Activated T-helper 9 cell treated with anti-CD3 and anti-CD28 coated beads, Interleukin-2, amount 50 U/mL, for 16 hours (primary cell): ENCODE results near the gene UGT2B10.

Source experiments
- DNase-seq: peaks from one replicate; pipeline ENCODE4 v3.0.0-alpha.2; 2020; ENCODE audit warnings: low read depth

The UGT2B10 gene

DNA sequence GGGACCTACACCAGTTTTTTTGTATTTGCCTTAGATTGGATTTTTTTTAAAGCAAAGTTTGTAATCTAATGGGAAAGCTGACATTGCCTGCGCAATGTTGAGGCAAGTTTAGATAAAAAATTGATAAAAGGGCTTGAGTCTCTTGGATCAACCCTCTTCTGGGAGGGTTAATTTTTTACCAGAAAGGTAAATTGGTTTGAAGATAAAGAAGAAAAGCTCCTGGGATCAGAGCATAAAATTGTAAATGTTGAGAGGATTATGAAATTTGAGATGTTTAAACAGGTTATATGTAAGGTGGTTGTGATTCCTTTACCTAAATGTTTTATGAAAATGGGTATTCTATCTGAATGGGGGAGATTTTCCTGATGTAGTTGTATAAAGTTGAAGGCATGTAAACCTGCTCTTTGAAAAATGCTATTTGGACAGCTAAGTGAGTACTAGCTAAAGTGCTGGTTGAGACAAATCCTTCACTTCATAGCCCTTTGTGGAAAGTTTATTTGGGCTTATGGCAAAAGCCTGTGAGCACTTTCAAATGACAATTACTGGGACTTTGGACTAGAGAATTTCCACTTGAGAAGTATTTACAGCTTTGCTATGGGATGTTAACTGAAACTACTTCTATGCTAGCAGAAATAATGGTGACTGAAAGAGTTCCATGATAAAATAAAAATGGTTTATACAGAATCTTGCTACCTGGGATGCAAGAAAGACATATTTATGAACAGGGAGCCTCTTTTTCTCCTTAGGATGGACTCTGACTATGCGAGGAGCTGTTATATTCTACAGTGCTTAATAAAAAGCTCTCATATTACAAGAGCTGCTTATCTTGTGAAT, 56.2 kb downstream of the UGT2B10 start:
- DNase-seq: no peak

DNA sequence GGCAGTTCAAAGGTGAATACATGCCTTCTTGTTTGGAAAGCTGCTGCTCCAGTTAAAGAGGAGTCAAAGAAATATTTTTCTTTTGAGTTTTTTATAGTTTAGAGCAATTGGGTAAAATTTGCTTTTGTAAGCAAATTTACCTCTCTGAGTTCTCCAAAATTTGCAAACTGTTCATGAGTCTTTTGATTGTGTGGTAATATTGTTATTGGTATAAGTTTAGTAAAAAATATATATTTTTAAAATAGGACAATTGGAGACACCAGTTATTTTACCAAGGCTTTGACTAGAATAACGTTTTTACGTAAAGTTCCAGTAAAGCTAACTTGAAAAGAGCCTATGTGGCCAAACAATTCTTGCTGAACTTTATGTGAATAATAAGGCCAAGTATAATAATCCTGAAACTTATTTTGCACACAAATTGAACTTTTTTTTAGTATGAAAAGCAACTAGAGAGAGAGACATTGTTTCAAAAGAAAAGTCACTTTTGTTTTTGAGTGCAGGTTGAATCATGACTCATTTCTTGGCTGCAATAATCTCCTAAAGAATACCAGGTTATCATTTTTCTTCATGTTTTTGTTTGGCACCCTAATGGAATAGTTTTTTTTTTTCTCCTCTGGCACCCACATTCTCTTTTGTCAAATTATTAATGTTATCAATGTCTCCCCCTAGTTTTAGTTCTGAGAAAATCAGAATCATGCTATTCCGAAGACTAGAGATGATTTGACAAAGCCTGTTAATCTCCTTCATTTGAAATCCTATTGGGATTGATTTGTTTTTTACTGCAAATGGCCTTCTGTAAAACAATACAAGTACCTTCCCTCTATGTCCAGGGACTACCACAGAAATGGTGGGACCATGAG, 57.1 kb downstream of the UGT2B10 start:
- no peak for DNase-seq

DNA sequence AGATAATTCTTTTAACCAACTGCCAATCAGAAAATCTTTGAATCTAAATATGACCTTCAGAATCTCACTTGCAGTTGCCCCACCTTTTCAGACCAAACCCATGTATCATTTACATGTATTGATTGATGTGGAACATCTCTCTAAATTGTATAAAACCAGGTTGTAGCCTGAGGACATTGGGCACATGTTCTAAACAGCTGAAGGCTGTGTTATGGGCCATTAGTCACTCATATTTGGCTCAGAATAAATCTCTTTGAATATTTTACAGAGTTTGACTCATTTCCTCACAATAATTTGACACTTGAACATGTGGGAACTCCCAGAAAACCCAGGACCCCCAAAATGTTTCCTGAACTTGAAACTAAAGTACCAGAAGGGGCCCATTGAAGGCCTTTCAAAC, 58.7 kb downstream of the UGT2B10 start:
- DNase-seq: no peak

DNA sequence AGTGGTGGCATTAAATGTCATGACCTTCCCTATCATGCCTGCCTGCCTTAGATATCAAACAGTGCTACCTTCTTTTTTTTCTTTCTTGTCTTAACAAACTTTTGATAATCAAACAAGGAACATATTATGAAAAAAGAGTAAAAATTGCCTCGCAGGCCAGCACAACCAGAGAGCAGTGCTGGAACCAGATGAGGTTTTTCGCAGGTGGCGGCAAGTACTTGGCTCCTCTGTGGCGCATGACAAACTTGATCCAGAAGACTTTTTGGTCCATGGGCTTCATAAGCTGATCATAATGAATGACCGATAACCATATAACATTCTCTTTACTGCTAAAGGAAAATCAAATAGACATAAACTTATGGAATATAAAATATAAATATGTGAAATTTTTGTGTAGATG, 61.8 kb downstream of the UGT2B10 start:
- DNase-seq: no peak

DNA sequence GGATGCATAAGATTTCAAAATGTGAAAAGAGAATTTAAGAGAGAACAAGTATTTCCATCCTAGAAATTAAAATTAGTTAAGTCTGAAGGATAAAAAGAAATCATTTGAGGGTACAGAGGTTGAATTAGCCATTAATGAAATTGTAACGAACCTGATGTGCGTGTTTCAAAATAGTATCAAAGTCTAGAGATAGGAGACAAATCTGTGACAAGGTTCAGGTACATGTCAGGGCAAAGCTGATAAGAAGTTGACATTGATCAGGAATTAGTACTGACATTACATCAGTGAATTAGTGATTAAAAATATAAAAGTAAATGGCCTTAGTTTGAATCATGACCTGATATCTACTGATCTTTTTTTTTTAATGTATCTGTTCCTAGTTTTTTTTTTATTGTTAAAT, 62.3 kb downstream of the UGT2B10 start:
- DNase-seq: no peak
